Gastrocnemius medialis (tissue), 4 donors: ENCODE measurements around the gene PPP1R11. TPM values are rescaled to one million over a fixed set of nuclear protein-coding genes. Genes with fewer than 3 reads are reported as not detected.
A peak's percentile ranks its signal among the peaks of the same experiment; 100 is the strongest.

Experiments
- ATAC-seq, 2 donors: fragments of 150-250 bp; one replicate each; pipeline ENCODE4 v1.9.1; 2016
- DNase-seq, 2 donors: peaks; one replicate each; pipeline ENCODE4 v3.0.0-alpha.2; 2019
- H3K27ac ChIP-seq, 4 donors: fragments of 200-600 bp; sonication (generic); 1 replicate in 1 of 4; 2 replicates in 3 of 4; pipeline ENCODE4 v1.5.1; 2016 to 2018; ENCODE audit warnings: mild to moderate bottlenecking in 2 of 4, moderate library complexity in 1 of 4
- H3K27me3 ChIP-seq, 3 donors: fragments of 200-600 bp; sonication (generic) in 2 of 3; 1 replicate in 1 of 3; 2 replicates in 2 of 3; pipeline versions ENCODE4 v1.5.1 to v1.6.0; 2016 to 2019; ENCODE audit warnings: mild to moderate bottlenecking in 1 of 3, moderate library complexity in 1 of 3
- H3K36me3 ChIP-seq, 2 donors: fragments of 200-600 bp; sonication (generic) in 1 of 2; one replicate each; pipeline ENCODE4 v1.5.1; 2017 to 2018
- H3K4me1 ChIP-seq, 2 donors: fragments of 200-600 bp; sonication (generic) in 1 of 2; one replicate each; pipeline ENCODE4 v1.5.1; 2016 to 2017; ENCODE audit warnings: mild to moderate bottlenecking in 2 of 2
- H3K4me3 ChIP-seq, 4 donors: fragments of 200-600 bp; sonication (generic) in 3 of 4; 1 replicate in 1 of 4; 2 replicates in 3 of 4; pipeline ENCODE4 v1.5.1; 2016 to 2019; ENCODE audit warnings: mild to moderate bottlenecking in 2 of 4
- H3K9me3 ChIP-seq, 3 donors: fragments of 200-600 bp; sonication (generic) in 2 of 3; 1 replicate in 1 of 3; 2 replicates in 2 of 3; pipeline ENCODE4 v1.5.1; 2016 to 2019
- CTCF ChIP-seq, 5 experiments: fragments of 450-650 bp in 3 of 5; fragments of 200-600 bp in 2 of 5; sonication (generic) in 2 of 5; IDR thresholded peaks in 4 of 5; conservative IDR thresholded peaks in 1 of 5; 1 replicate in 4 of 5; 2 replicates in 1 of 5; pipeline ENCODE4 v1.5.1; 2016 to 2019; ENCODE audit warnings: antibody characterized with exemption in 5 of 5, mild to moderate bottlenecking in 3 of 5, moderate library complexity in 3 of 5
- POLR2A ChIP-seq, 2 donors: fragments of 450-650 bp; IDR thresholded peaks; one replicate each; pipeline ENCODE4 v1.6.1; 2017; ENCODE audit warnings: antibody characterized with exemption in 2 of 2, mild to moderate bottlenecking in 2 of 2, moderate library complexity in 2 of 2
- in situ Hi-C, 4 donors: fragments of 200-750 bp; cut with MboI; loops; one replicate each; pipeline versions ENCODE4 v1.15.0 to v1.8.0; 2017; ENCODE audit warnings: low sequenced_read_pairs in 4 of 4
- intact Hi-C: fragments of 100-400 bp; cut with DNase I; formaldehyde crosslinking; loops from one replicate; pipeline ENCODE4 v1.15.1; 2023; ENCODE audit warnings: low total_unique reads
- total RNA-seq, 4 donors: library from RNA; depleted of rRNA; stranded (reverse); fragments of >200 nt; gene quantifications; one replicate each; pipeline versions ENCODE4 v1.1.0 to v1.2.3, GENCODE V29; 2016

PPP1R11 gene
- total RNA-seq, 4 donors from 2014 or later, result 34.0 to 72.4 (median 49.9) TPM

- peak; percentile 80 to 88 for DNase-seq
- TF ChIP-seq POLR2A (IDR thresholded peaks at IDR 0.05) (peak in 1 of 2 donors; percentile 27), CTCF (IDR thresholded peaks at IDR 0.05 in 4 of 5, conservative IDR thresholded peaks at IDR 0.05 in 1 of 5) (peak; percentile 87 to 94 (median 91))
- Histone ChIP-seq H3K9me3 (no peaks in the 10 kb centered on the region), H3K4me3 (peak overlapping the region; percentile 58 to 60 (median 58)), H3K4me1 (peaks cover 17 to 26% of the 10 kb centered on the region in 2 donors), H3K36me3 (no peaks in the 10 kb centered on the region), H3K27me3 (peaks cover 25 to 36% (median 35%) of the 10 kb centered on the region in 3 donors), H3K27ac (peak overlapping the region; percentile 72 to 77 (median 74))
- in situ Hi-C loops (no loop called here), intact Hi-C loops (loop anchor here (1.0 to 5.0 kb wide), 6 partner anchors 28 to 242 kb away; partner anchors contain the start of genes PPP1R11, RPP21 and TRIM26)
- peak; percentile 87 to 90 for ATAC-seq
Measured at GRCh38 chr6:30102970-30103871, 36.2 kb downstream of the PPP1R11 start.

- H3K36me3 ChIP-seq, result no peaks in the 10 kb centered on the region
- DNase-seq (no peak), ATAC-seq (no peak)
- no peak overlapping the region for H3K27ac ChIP-seq
- peaks cover 17 to 26% of the 10 kb centered on the region in 2 donors for H3K4me1 ChIP-seq
- no peaks in the 10 kb centered on the region for H3K9me3 ChIP-seq
- TF ChIP-seq CTCF (IDR thresholded peaks at IDR 0.05 in 4 of 5, conservative IDR thresholded peaks at IDR 0.05 in 1 of 5) (no peak), POLR2A (IDR thresholded peaks at IDR 0.05) (no peak)
- in situ Hi-C loops (no loop called here), intact Hi-C loops (loop anchor here (1.0 to 5.0 kb wide), 5 partner anchors 27 to 241 kb away; partner anchors contain the start of genes RPP21 and TRIM26)
- H3K4me3 ChIP-seq, result peak overlapping the region; percentile 58 to 60 (median 58)
- peaks cover 25 to 31% (median 30%) of the 10 kb centered on the region in 3 donors for H3K27me3 ChIP-seq
Measured at GRCh38 chr6:30103872-30104179, 36.8 kb downstream of the PPP1R11 start.

GRCh38 chr6:30104661-30105060 lies 37.7 kb downstream of the PPP1R11 start:
- no peak for TF ChIP-seq POLR2A (IDR thresholded peaks at IDR 0.05)
- no peak for TF ChIP-seq CTCF (IDR thresholded peaks at IDR 0.05 in 4 of 5, conservative IDR thresholded peaks at IDR 0.05 in 1 of 5)
- H3K36me3 ChIP-seq, result no peaks in the 10 kb centered on the region
- in situ Hi-C loops (no loop called here), intact Hi-C loops (loop anchor here (5.0 kb wide), 1 partner anchor 153 kb away; no protein-coding TSS in a partner anchor)
- H3K4me3 ChIP-seq, result no peak overlapping the region
- peaks cover 18 to 24% (median 22%) of the 10 kb centered on the region in 3 donors for H3K27me3 ChIP-seq
- ATAC-seq (no peak), DNase-seq (no peak)
- no peaks in the 10 kb centered on the region for H3K9me3 ChIP-seq
- H3K4me1 ChIP-seq, result peaks cover 17 to 26% of the 10 kb centered on the region in 2 donors
- H3K27ac ChIP-seq, result no peak overlapping the region

GRCh38 chr6:30111266-30111856 lies 44.4 kb downstream of the PPP1R11 start:
- in situ Hi-C loops (no loop called here), intact Hi-C loops (no loop called here)
- Histone ChIP-seq H3K36me3 (no peaks in the 10 kb centered on the region), H3K4me1 (no peaks in the 10 kb centered on the region), H3K9me3 (no peaks in the 10 kb centered on the region), H3K4me3 (no peak overlapping the region), H3K27me3 (peaks cover 24 to 34% (median 32%) of the 10 kb centered on the region in 3 donors), H3K27ac (no peak overlapping the region)
- DNase-seq (no peak), ATAC-seq (no peak)
- TF ChIP-seq CTCF (IDR thresholded peaks at IDR 0.05 in 4 of 5, conservative IDR thresholded peaks at IDR 0.05 in 1 of 5) (no peak), POLR2A (IDR thresholded peaks at IDR 0.05) (no peak)
